ENCODE data around the gene CD28.
"Not testable (repeated sequence)": the region's sequence is repeated elsewhere in the genome, so short reads cannot be mapped to it uniquely, and the experiment has no call there.

DNA sequence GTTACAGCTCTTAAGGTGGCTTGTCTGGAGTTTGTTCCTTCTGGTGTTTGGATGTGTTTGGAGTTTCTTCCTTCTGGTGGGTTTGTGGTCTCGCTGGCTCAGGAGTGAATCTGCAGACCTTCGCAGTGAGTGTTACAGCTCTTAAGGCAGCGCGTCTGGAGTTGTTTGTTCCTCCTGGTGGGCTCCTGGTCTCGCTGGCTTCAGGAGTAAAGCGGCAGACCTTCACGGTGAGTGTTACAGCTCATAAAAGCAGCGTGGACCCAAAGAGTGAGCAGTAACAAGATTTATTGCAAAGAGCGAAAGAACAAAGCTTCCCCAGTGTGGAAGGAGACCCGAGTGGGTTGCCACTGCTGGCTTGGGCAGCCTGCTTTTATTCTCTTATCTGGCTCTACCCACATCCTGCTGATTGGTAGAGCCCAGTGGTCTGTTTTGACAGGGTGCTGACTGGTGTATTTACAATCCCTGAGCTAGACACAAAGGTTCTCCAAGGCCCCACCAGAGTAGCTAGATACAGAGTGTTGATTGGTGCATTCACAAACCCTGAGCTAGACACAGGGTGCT, 78.4 kb downstream of the CD28 start:
- TF ChIP-seq POLR2A (IDR thresholded peaks at IDR 0.05; ENCODE audit: low read length); GATA1 (IDR thresholded peaks at IDR 0.05; ENCODE audit: low read depth, low read length): not testable (repeated sequence)

Data from erythroblast (primary cell).